ENCODE results near the gene ARRDC4.
"Not testable (repeated sequence)": the region's sequence is repeated elsewhere in the genome, so short reads cannot be mapped to it uniquely, and the experiment has no call there.

ARRDC4 gene

DNA sequence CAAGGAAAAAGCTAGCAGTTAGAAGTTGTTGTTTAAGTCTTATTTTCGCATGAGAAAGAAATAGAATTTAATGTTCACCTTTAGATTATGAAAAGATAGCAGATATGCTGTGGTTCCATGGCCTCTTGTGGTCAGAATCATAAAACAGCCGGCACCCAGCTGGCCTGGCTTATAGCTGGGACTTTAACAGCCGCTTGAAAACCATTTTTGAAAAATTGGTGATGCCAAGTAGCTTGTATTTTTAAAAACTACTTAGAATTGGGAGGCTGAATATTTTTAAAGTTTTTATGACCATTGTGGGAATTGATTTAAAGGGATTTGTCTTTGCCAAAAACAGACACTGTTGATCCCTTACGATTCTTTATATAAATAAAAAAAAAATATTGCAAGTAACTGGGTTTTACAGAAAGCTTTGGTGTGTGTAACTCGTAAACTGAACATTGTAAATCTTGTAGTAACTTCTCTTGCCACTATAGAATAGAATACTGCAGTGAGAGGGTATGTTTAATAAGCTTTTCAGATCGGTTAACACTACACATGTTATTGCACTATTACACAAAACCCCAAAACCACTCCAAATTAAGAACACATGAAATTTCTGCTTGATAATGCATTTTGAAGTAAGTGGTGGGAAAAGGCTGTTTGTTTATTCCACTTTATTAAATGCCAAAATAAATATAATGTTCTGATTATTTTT lies 6.6 kb downstream of the ARRDC4 start:
- DNase-seq: no peak

DNA sequence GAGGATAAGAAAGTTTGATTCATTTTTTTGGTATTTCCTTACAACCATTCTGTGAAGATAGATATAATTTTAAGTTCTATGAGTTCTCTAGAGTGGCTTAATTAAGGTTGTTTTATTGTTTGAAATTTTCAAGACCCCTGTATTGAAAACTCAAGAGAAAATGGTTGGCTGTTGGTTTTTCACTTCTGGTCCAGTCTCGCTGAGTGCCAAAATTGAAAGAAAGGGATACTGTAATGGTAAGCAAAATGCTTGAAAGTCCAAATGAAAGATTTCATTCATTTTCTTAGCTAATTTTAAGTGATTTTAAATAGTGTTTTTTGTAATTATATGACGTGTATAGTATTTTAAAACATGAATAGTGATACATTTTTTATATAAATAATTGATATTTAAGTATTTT lies 7.4 kb downstream of the ARRDC4 start:
- DNase-seq: no peak

DNA sequence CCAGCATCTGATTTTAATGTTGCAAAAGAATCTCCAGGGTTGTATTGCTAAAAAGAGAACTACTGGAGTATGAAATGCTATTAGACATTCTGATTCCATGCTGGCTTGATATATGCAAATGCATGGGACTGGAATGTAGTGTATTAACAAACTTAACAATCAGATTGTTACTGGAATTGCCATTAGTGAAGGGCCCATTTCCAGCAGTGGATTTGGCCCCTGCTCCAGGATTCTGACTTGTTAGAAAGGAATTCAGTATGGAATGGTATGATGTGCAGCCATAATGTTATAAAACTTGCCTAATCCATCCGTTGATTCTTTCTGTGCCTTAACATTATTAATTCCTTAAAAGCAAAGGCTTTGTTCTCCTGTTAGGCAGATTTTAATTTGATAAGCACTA lies 7.9 kb downstream of the ARRDC4 start:
- no peak for DNase-seq

DNA sequence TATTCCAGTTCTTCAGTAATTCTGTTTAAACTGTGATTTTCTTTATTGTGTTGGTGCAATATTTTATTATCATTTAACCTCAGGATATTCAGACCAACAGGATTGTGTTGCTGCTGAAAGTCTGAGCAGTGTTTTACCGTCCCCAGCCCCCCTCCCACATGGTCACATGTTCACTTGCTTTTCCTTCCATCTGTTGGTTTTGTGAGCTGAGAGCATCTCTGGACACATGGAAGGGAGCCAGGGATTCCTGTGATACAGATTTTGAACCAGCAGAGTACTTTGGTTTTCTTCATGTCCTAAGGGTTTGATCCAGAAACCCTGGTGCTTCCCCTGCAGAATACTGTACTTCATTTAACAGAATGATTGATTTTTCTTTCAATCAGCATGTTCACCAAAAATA lies 11.9 kb downstream of the ARRDC4 start:
- DNase-seq: no peak

DNA sequence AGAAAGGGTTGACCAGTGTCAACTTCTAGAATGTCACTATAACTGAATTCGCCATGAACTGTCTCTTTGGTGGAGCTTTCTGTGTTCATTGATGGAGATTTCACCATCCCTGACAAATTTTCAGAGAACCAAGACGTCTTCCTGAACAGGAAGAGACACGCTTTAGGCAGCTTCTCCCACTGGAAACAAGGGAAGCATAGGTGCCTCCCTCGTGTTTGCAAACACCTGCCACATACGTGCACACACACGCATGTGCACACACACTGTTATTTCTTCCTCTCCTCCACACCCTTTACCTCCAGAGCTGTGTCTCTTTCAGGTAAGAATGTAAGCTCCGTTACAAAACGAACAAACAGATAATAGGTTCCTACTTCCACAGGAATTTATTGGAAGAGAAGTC lies 15.6 kb downstream of the ARRDC4 start:
- no peak for DNase-seq

DNA sequence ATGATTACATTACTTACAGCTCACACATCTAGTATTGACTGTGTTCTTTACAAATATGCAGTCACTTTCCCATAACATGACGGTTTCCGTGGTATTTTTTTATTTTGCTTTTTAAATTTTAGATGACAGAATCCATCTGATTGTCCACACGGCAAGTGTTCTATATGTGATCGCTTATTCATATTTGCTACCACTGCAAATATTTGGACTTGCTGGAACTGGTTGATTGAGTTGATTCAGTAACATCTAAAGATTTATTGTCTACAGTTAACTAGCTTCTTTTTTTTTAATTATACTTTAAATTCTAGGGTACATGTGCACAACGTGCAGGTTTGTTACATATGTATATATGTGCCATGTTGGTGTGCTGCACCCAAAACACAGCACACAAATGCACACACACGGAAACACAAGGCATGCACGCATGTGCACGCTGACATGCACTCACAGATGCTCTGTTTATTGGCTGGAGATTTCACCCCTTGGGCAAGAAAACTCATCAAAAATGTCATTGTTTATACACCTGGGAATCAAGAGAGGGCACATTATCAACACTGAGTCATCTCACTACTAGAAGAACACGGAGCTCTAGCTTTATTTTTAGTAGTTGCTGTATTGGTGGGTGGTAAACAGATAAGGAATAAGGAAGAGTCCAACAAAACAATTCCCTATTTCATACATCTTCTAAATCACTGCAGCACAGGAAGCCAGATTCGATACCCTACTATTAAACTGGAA lies 16.4 kb downstream of the ARRDC4 start:
- no peak for DNase-seq

DNA sequence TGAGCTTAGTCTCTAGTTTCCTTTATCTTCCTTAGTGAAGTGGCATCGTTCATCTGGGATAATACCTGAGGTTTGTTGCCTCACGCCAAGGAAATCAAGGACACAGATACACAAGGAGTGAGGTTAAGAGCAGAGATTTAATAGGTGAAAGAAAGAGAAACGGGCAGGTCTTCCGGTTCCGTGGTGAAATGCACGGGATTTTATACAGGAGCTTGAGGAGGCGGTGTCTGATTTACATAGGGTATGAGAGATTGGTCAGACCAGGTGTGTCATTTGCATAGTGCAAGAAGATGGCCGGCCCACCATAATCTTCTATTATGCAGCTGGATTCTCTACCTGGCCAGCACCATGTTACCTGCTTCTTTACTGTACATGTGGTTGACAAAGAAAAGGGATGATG lies 17.2 kb downstream of the ARRDC4 start:
- no peak for DNase-seq

DNA sequence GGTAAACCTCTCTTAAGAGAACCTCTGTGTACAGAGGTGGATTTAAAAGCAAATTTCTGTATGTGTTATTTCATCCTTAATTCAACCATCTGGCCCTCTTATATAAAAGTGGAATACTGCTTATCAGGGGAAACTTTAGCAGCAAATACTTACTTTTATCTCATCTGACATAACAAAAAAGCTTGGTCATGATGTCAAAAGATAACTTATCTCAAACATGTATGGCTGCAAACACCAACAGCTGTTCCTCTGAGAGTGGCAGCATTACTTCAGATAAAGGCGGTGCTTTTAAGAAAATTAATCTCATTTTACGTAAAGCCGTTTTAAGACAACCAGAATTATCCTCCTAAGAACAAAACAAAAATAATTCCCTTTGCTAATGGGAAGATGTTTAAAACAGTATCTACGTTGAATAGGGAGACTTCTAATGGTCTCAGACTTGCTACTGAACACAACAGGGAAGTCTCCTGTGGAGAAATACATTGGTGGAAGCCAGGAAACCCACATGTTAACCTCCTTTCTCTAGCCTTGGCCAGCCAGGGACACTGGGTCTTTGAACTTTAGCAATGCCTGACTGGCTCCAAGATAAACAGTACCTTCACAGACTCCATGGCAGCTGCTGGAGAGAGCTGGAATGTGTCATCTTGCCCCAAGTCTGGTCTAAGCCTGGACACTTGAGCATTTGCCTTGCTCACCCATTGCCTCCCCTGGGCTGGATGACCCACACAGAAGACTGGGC lies 18.1 kb downstream of the ARRDC4 start:
- no peak for DNase-seq

DNA sequence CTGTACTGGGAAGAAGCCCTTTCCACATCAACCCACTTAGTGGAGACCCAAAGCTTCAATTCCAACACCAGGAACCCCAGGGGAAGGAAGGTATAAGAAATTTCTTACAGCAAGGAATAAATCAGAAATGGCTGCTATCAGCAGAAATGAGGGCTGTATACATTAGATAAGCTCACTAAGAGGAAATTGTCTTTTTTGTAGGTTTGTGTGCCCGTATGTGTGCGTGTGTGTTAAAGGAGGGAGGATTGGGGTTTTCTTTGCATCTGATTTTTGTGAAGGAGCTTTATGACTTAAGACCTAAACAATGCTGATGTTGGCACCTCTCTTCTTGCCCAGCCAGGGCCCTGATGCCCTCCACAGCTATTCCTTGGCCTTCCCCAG lies 18.6 kb downstream of the ARRDC4 start:
- no peak for DNase-seq

DNA sequence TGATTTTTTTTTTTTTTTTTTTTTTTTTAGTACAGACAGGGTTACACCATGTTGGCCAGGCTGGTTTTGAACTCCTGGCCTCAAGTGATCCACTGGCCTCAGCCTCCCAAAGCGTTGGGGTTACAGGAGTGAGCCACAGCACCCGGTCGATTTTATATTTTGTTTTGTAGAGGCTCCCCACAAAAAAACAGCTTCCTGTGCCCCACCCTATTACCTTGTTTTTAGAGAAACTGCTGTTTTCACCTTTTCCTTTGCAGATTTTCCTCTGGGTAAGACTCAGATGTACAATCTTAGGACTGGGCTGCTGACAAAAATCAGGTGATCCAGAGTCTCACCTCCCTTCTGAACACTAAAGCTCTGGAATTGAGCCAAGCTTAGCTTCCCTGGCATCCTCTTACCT lies 20.6 kb downstream of the ARRDC4 start:
- DNase-seq: no peak

DNA sequence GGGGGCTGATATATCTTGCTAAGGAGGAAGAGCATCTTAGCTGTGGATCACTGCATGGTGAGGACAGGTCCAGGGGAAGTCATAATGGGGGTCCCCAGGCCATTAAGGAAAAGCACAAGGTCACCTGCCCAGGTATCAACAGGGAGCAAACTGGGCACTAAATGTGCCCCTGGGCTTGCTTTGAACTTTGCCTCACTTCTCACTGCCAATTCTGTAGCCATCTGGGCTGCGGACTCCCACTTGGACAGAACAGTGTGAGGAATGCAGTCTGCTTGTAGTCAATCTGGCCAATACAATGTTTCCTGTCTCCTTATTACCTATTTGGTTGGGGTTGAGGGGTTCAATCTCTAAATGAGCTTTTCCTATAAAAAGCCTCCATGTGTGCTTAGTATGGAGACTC lies 21.3 kb downstream of the ARRDC4 start:
- DNase-seq: no peak

DNA sequence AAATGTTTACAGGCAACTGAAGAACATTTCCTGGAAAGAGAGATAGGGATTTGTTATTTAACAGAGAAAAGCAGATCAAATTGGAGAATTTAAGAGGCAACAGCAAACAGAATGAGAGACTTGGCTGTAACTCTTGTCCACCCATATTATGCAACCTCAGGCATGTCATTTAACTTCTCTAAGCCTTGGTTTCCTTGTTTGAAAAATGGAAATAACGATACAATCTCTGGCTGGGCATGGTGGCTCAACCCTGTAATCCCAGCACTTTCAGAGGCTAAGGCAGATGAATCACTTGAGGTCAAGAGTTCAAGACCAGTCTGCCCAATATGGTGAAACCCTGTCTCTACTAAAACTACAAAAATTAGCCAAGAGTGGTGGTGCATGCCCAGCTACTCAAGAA lies 23.7 kb downstream of the ARRDC4 start:
- no peak for DNase-seq

DNA sequence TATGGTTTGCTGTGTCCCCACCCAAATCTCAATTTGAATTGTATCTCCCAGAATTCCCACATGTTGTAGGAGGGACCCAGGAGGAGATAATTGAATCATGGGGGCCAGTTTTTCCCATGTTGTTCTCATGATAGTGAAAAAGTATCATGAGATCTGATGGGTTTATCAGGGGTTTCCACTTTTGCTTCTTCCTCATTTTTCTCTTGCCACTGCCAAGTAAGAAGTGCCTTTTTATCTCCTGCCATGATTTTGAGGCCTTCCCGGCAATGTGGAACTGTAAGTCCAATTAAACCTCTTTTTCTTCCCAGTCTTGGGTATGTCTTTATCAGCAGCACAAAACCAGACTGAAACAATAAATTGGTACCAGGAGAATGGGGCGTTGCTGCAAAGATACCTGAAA lies 25.5 kb downstream of the ARRDC4 start:
- DNase-seq: not testable (repeated sequence)

DNA sequence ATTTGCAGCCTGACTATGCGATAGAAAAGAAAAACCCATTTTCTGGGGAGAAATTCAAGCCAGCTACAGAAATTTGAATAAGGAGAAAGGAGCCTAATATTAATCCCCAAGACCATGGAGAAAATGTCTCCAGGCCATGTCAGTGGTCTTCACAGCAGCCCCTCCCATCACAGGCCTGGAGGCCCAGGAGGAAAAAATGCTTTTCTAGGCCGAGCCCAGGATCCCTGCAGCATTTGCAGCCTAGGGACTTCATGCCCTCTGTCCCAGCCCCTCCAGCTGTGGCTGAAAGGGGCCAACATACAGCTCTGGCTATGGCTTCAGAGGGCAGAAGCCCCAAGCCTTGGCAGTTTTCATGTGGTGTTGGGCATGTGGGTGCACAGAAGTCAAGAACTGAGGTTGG lies 26.3 kb downstream of the ARRDC4 start:
- no peak for DNase-seq

DNA sequence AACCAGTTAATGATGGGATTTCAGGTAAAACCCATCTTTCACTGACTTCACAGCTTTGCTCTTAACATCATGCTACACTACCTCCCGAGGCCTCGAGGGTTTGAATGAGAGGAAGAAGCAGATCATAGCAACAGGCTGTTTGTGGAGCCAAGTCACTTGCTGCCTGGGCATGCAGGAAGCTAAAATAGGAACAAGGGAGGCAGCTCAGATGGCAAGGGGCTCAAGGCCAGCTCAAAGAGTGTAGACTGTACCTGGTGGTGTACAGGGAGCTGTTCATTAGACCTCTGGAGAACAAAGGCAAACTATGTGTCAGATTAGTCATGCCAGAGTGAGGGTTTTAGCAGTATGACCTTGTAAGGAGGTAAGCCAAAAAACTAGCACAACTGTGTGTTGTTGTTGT lies 28.8 kb downstream of the ARRDC4 start:
- no peak for DNase-seq

DNA sequence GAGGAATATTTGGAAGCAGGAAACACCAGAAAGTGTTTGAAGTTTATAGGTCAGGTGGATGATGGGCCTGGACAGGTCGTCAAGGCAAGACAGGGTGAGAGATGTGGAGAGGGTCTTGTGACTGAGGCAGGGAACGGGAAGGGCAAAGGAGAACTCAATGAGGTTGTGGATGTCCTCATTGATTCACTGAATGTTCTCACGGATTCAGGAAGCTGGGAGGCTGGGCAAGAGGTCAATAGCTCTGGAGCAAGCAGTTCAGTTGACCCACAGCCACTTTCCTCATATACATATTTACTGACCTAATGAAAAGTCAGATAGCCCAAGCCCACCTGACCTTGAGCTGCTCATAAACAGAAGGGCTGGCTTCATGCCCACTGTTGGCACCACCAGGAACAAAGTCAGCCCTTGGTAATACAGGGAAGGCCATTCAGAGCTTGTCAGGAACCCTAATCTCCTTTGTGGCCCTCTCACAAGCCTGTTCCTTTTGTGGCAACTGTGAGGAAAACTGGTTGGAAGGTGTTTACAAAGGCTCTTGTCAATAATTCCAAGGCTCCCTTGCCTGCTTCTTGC lies 31.6 kb downstream of the ARRDC4 start:
- no peak for DNase-seq

DNA sequence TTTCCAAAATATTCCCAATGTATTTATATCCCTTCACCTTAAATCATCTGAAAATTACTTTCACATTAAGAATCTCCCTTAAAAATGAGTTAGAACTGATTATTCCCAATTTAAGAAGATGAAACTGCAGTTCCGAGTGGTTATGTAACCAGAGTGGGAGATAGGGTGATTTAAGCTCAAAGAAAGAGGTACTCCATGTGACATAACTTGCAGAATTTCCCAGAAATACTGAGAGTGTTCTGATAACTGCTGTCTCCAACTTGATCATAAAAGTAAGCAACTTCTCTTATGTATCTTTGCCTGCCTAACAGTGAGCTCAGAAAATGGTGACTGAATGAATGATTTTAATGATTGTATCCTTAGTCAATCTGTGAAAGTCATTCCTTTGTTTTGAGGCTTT lies 32.3 kb downstream of the ARRDC4 start:
- no peak for DNase-seq

DNA sequence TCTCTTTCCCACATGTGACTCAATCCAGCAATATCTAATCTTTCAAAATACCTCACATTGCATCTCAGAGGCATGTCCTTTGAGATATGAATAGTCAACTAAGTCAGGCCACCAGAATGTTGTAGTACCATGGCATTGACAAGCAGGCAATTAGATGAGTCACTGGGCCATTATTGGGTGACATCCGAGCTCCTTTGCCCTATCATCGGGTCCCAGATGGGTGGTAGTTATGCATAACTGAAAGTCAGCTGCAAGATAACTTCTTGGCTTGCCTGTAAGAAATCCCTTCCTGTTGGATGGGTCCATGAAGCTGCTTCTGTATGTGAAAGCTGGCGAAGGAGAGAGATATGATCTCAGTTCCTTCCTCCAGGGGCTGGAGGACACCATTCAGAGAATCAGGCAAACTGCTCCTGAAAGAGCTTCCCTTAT lies 32.8 kb downstream of the ARRDC4 start:
- no peak for DNase-seq

DNA sequence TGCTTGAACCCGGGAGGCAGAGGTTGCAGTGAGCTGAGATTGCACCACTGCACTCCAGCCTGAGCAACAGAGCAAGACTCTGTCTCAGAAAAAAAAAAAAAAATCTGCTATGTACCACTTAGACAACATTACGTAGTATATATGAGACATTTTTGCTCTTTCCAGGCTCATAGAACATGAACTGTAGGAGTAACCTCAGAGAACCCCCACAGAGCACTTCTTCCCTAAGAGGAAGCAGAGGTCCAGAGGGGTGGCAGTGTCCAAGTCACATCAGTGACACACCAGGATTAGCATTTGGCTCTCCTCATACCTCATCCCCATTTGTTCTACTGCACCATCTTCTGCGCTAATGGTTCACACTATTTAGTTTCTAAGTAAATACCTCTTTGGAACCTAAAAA lies 33.7 kb downstream of the ARRDC4 start:
- DNase-seq: no peak

DNA sequence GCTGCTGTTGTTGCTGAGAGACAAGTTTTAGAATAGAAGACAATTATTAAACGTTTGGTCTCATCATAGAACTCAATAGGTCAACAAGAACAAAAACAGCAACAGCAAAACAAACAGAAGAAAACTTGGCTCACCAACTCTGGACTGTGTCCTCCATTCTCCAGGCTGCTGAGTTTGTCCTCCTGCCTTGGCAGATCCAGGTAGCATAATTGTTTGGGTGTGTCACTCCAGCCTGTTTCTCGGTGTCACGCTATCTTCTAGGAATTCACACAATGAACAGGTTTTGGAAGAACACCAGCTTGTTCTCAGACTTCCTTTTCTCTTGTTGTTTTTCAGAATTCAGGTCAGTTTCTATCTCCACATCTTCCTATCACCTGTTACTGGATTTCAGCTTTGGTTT lies 34.7 kb downstream of the ARRDC4 start:
- peak; percentile 31 for DNase-seq

DNA sequence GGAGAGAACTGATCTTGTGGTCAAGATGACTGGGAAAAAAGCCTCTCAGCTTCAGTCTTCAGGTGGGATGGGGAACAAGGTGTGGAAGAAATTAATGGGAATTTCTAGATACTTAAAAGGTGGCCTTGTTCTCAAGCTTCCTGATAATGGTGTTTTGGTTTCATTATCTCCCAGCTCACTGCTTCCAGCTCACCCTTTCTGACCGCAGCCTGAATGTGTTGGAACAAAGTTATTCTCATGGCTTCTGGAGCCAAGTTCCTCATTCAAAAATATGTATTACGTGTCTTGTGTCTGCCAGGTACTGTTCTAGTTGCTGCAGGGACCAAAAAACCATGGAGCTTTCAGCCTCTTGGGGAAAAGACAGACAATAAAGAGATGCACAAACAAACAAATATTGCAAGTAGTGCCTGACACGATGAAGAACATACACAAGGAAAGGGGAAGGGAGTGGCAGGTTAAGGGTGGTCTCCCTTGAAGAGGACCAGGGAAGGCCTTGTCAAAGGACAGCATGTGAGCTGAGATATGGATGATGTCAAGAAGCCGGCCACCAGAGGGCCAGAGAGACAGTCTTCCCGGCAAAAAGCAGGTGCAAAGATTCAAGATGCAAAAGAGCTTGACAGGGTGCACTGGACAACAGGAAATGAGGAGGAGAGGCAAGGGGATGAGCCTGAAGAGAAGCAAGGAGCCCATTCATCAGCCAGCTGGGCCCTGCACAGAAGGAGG lies 35.5 kb downstream of the ARRDC4 start:
- peak; percentile 39 for DNase-seq

DNA sequence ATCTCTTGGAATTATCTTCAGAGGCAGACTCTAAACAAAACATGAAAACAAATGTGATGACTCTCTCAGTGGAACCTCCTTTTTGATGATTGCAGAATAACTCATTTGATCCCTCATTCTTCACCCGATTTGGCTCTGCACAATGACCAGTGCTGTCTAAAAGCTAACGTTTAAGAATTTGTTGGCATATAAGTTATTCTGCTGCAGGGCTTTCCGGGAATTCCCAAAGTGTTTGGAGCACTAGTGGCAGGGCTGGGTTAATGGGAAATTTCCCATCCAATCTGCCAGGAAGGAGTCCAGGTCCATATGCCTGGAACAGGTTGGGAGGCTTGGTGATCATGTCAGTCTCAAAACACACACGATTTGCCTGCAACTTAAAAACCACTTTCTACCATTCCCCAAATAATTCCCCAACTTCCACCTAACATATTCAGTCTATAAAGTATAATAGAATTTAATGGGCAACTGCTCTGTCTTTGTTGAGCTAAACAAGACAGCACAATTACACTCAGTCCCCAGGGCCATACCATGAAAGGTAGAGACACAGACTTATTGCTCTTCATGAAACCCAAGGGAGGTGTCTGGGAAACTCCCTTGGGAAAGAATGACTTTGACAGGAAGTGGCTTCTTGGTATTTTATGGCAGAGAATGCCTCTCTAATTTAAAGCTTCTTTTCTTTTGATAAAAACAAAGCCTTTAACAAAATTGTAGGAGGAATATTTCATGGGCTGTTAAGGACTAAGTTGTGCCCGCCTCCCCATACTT lies 38.0 kb downstream of the ARRDC4 start:
- DNase-seq: no peak

Measured in COR-L47 (cell line).